ENCODE data around the gene FBXW11. TPM values are rescaled to one million over a fixed set of nuclear protein-coding genes. Genes with fewer than 3 reads are reported as not detected.

The FBXW11 gene
- total and polyA plus RNA-seq, 8 donors: 6.0 to 43.8 (median 25.0) TPM

DNA sequence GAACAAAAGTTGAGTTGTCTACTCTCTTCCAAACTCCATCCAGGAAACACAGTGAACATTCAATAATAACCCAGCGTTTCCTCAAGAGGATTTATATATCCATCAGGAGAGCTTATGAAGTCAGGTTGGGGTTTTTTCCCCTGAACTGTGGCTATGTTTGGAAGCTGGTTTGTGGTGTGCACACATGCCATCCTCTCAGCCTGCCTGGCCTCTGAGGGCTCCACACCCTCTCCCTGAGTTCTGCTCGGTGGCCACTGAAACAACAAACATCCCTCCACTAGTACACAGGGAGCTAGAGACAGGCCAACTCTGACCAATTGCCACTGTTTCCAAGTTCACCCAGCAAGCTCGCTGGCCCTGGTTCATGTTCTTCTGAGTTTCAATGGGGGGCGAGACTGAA, 185.2 kb downstream of the FBXW11 start:
- Histone ChIP-seq H3K4me1 (no peaks in the 10 kb centered on the region), H3K27me3 (no peaks in the 10 kb centered on the region), H3K4me3 (no peak overlapping the region), H3K36me3 (no peaks in the 10 kb centered on the region), H3K27ac (no peak overlapping the region), H3K9me3 (no peaks in the 10 kb centered on the region)
- intact Hi-C loops (cut with DNase I): no loop called here
- ATAC-seq: no peak
- DNase-seq: no peak
- FAIRE-seq: no peak
- TF ChIP-seq, protein P1, sequence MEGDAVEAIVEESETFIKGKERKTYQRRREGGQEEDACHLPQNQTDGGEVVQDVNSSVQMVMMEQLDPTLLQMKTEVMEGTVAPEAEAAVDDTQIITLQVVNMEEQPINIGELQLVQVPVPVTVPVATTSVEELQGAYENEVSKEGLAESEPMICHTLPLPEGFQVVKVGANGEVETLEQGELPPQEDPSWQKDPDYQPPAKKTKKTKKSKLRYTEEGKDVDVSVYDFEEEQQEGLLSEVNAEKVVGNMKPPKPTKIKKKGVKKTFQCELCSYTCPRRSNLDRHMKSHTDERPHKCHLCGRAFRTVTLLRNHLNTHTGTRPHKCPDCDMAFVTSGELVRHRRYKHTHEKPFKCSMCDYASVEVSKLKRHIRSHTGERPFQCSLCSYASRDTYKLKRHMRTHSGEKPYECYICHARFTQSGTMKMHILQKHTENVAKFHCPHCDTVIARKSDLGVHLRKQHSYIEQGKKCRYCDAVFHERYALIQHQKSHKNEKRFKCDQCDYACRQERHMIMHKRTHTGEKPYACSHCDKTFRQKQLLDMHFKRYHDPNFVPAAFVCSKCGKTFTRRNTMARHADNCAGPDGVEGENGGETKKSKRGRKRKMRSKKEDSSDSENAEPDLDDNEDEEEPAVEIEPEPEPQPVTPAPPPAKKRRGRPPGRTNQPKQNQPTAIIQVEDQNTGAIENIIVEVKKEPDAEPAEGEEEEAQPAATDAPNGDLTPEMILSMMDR (IDR thresholded peaks at IDR 0.05): no peak
- 79 to 82% methylated on average over 4 of the region's 4 CpGs for WGBS, 2 donors

DNA sequence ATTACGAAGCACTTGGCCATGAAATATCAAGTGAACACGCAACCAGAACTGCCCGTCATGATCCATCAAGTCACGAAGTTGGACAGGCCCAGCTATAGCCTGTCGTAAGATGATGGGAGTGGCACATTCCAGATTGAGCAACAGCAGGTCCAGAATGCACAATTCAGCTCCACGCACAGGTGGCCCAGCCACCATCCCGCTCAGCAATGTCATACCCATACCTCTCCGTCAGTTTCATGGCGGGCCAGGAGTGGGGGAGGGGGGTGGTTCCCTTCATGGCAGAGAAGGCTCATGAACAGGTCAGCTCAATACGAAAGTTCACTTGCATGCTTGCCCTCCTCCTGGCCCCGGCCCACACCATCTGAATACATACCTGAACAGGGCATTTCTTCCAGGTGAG, 185.9 kb downstream of the FBXW11 start:
- Histone ChIP-seq H3K36me3 (no peaks in the 10 kb centered on the region), H3K27me3 (no peaks in the 10 kb centered on the region), H3K27ac (no peak overlapping the region), H3K4me3 (no peak overlapping the region), H3K4me1 (no peaks in the 10 kb centered on the region), H3K9me3 (no peaks in the 10 kb centered on the region)
- FAIRE-seq (no peak), DNase-seq (no peak), ATAC-seq (no peak)
- TF ChIP-seq, protein P1 (IDR thresholded peaks at IDR 0.05): no peak
- intact Hi-C loops (cut with DNase I): no loop called here
- 87 to 88% methylated on average over 11 of the region's 11 CpGs for WGBS, 2 donors

DNA sequence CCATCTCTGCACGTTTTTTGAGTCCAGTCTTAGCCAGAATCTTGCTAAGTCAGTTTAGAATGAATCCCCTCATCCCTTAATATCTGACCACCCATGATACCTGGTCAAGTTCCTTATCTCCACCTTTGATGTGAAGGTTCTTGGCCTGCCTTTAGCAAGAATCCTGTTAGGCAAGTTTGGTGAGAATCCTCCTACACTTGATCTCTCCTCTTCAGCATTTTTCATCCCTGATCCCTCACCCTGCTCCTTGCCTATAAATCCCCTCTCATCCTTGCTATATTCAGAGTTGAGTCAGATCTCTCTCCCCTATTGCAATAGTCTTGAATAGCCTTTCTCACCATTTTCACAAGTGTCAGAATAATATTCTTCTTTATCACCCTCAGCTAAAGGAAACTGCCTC, 189.8 kb downstream of the FBXW11 start:
- DNase-seq: no peak
- TF ChIP-seq, protein P1 (IDR thresholded peaks at IDR 0.05): no peak
- FAIRE-seq: no peak
- intact Hi-C loops (cut with DNase I): no loop called here
- H3K4me1 ChIP-seq: no peaks in the 10 kb centered on the region
- ATAC-seq: no peak
- H3K36me3 ChIP-seq: no peaks in the 10 kb centered on the region
- H3K9me3 ChIP-seq: no peaks in the 10 kb centered on the region
- H3K27me3 ChIP-seq: no peaks in the 10 kb centered on the region
- H3K4me3 ChIP-seq: no peak overlapping the region
- H3K27ac ChIP-seq: no peak overlapping the region
- 19 to 36% methylated on average over 1 of the region's 1 CpG for WGBS, 2 donors

DNA sequence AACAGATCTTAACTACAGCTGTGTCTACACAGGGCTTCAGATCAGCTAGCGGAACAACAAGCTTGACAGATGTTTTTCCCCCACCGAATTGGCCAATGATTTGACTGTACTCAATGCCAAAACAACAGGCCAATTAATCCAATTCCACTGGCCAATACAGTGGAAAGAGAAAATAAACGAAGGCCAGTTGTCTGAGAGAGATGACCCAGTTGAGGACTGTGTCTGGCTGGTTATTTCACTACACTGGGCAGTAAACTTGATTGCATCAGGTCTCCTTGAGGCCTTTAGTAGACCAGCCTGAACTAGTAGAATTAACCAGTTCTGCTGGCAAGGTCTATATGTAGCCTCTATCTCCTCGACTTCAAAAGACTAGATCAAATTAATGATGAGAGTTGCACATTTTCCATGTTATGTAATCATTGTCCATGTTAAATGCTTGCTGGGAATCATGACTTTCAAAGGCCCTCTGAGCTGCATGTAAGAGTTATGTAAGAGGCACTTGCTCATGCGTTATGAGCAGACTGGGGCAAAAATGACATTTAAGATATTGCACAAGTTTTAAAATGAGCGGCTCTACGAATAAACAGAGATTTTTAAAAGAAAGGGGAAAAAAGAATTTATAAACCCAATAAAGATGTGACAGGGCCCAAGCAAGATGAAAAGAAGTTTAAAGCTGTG, 192.5 kb downstream of the FBXW11 start:
- WGBS, 2 donors: 72 to 81% methylated on average over 7 of the region's 7 CpGs
- Histone ChIP-seq H3K4me1 (no peaks in the 10 kb centered on the region), H3K27me3 (no peaks in the 10 kb centered on the region), H3K36me3 (no peaks in the 10 kb centered on the region), H3K4me3 (no peak overlapping the region), H3K9me3 (no peaks in the 10 kb centered on the region), H3K27ac (no peak overlapping the region)
- intact Hi-C loops (cut with DNase I): no loop called here
- no peak for ATAC-seq
- DNase-seq: no peak
- TF ChIP-seq, protein P1 (IDR thresholded peaks at IDR 0.05): no peak
- no peak for FAIRE-seq

DNA sequence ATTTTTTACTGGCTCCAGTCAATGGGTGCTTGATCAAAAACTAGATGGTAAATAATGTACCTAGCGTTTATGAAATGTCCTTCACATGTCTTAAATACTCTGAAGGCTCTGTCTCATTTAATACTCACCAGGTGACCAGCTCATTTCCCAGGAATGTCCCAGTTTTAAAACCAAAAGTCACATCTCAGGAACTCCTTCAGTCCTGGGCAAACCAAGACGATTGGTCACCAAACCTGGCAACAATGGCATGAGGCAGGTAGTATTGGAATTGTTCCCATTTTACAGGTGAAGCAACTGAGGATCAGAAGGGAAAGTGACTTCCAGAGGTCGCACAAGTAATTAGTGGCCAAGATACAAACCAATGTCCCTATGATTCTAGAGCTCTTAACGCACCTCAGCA, 193.2 kb downstream of the FBXW11 start:
- TF ChIP-seq, protein P1 (IDR thresholded peaks at IDR 0.05): no peak
- Histone ChIP-seq H3K36me3 (no peaks in the 10 kb centered on the region), H3K27me3 (no peaks in the 10 kb centered on the region), H3K4me3 (no peak overlapping the region), H3K4me1 (no peaks in the 10 kb centered on the region), H3K9me3 (no peaks in the 10 kb centered on the region), H3K27ac (no peak overlapping the region)
- DNase-seq (no peak), FAIRE-seq (no peak), ATAC-seq (no peak)
- intact Hi-C loops (cut with DNase I): no loop called here
- 74 to 83% methylated on average over 4 of the region's 4 CpGs for WGBS, 2 donors
